ENCODE measurements around the gene EGFLAM.
A peak's percentile ranks its signal among the peaks of the same experiment; 100 is the strongest.

The EGFLAM gene

GRCh38 chr5:38423276-38424147 is 165.2 kb downstream of the EGFLAM start:
- no peak for DNase-seq

DNA sequence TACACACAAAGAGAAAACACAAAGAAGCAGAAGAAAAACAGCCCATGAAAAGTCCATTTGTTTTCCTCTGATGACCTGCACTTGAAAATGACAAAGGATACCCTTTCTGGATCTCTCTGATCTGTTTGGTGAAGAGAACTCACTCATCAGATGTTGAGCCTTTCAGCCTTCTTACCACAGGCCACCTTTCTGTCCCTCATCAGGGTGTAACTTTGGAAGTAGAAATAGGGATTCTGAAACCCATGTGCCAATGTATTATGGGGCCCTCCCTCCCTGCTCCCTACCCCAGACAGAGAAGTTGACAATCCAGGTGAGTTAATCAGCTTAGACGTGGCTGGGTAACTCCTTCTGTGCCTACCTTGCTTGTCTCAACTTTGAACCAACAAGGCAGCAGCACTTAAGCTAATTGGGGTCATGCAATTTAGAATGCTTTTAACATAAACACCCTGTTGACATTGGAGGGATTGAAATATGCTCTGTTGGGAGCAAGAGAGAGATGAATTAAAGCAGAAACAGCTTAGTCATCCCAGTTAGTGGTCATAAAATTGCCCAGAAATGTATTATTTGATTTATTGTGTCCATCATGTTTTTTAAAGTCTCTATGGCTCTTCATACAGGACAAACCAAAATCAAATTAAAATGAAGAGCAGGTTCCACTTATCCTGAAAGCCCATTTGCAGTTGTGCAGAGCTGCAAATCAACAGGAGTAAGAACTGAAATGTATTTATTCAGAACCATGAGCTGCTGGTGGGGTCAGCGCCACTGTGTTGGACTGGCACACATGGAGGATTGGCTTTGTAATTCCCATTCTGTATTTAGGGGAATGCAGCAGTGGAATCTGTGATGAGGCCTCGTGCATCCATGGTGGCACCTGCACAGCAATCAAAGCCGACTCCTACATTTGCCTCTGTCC is 166.0 kb downstream of the EGFLAM start:
- no peak for DNase-seq

DNA sequence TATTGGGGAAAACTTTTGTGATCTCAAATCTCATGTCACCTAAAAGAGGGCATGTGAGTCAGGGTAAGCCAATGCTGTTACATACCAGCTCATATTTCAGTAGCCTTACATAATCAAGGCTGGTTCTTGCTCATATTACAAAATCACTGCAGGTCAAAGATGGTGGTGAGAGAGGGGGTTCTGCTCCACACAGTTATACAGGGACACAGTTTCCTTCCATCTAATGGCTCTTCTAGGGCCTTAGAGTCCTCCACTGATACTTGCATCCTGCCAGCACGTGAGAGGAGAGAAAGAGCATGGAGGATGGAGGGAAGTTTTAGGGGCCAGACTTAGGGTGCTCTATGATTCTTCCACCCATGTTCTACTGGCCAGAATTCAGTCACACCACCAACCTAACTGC is 168.1 kb downstream of the EGFLAM start:
- DNase-seq, result no peak

DNA sequence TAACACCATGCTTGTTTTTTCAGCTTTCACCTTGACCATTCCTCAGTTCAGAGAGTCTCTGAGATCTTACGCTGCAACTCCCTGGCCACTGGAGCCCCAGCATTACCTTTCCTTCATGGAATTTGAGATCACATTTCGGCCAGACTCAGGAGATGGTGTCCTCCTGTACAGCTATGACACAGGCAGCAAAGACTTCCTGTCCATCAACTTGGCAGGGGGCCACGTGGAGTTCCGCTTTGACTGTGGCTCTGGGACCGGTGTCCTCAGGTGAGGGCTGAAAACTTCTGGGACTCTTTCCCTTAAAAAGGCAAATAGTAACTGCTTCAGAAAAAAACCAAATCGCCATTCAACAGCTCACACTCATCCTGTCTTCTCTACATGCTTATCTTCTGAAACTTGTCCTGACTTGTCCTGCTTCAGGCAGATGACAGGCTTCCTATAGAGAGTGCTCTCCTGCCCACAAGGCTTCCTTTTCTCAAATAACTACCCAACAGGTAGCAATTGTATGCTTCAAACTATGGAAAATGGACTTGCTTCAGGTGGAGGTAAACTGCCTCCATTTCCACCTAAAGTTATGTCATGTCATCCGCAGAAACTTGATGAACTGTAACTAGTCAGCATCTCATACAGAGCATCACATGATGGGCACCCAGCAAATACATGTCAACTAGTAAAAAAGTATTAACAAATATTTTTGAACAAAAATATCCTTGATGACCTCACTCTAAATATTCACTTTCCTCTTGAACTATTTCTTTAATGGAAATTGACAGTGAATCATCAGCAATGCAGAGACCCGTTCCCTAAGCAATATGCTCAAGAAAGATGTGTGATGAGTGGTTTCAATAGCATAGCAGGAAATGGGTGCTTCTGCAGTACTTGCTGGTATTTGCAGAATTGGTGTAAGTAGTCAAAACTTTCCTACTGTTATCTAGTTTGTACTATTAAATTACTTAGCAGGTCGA is 168.9 kb downstream of the EGFLAM start:
- DNase-seq, result no peak

- DNase-seq, result no peak
Observed at GRCh38 chr5:38431242-38431853, 173.0 kb downstream of the EGFLAM start.

DNA sequence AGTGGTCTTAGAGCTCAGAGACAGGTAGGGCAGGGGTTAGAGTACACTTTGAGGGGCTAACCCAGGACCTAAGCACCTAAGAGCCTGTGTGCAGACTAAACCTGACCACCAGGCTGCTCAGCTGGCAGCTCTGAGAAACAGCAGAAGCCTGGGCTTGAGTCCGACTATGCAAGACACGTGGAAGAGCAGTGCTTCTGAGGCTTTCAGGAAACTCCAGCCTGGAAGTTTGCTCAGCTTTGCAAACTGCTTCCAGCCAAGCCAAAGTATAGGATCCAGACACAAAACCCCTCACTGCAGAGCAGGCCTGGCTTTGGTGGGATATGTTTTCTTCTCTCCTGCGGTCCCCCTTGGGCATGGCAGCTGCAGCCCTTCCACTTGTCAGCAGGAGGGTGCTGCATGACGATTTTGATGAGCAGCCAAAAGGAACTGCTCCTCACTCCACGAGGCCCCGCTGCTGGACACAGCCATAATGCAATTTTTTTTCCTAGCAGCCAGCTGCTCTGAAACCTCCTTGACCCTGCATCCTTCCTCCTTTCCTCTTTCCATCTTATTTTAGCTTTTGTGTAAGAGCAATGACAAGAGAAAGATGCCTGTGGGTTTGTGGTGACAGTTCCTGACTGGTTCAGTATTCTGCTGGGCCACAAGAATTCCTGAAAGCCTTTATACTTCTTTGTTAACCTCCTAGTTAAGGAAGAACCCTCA is 175.0 kb downstream of the EGFLAM start:
- DNase-seq, result no peak

DNA sequence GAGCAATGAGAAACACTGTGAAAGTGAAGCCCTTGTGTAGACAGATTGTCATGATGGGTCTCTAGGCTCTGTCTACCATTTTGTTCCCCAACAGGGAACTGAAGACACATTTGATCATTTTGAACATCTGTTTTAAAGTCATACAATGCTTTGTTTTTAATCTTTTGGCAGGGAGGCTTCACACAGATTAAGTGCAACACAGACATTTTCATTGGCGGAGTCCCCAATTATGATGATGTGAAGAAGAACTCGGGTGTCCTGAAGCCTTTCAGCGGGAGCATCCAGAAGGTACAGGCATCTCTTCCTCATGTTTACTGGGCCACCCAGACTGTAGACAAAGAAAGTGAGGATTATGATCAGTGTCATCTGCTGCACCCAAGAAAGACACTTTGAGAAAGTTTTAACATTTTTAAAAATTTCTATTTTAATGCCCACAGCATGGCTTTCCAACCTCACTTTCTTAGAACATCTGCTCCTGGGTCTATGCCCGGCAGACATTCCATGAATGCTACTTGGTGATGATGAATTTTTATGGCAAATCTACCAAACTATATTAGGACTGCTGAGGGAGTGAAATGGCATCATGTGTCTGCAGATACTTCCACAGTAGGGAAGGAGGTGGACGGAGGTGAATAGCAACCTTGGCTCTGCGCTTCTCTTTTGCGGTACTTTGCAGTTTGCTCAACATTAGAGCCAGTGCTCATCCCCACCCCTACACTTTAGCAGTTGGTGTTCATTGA is 176.8 kb downstream of the EGFLAM start:
- no peak for DNase-seq

- no peak for DNase-seq
Observed at GRCh38 chr5:38438757-38439156, 180.4 kb downstream of the EGFLAM start.

DNA sequence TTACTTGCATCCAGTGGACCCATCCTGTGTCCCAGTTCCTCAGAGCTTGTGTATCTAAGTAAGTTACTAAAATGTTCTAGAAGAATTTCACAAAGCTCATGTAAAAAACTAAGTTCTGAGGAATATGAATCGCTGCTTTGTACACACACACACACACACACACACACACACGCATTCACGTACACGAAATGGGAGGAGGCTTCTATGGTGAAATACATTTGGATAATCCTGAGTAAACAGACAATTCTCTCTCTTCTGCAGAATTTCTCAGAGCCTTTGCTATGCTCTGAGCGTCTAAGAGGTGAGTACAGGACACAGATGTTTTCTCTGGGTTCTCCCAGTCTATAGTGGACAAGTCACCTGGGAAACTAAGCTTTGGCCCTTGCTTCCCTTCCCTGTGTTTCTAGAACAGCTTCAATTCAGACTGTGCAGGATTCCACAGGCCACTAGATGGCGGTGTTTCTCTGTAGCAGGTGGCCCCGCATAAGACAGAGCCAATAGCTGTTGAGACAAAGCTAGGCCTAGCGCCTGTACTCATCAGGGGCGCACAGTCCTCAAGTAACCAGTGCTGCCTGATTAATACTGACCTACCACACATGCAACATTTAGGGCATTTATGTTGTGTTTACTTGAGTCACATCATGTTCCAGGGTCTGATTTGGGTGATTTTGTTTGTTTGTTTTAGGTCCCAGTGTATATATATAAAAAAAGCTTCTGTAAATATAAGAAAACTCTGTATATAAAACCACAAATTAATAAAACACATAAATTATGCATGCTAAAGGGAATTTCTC is 183.3 kb downstream of the EGFLAM start:
- peak; percentile 95 to 96 for DNase-seq

GRCh38 chr5:38442247-38442573 is 183.9 kb downstream of the EGFLAM start:
- no peak for DNase-seq

- DNase-seq, result no peak
Observed at GRCh38 chr5:38443390-38443789, 185.0 kb downstream of the EGFLAM start.

GRCh38 chr5:38445374-38446028 is 187.1 kb downstream of the EGFLAM start:
- DNase-seq, result no peak

- no peak for DNase-seq
Observed at GRCh38 chr5:38446029-38446522, 187.7 kb downstream of the EGFLAM start.

- no peak for DNase-seq
Observed at GRCh38 chr5:38447056-38447455, 188.7 kb downstream of the EGFLAM start.

- no peak for DNase-seq
Observed at GRCh38 chr5:38447786-38448185, 189.4 kb downstream of the EGFLAM start.

DNA sequence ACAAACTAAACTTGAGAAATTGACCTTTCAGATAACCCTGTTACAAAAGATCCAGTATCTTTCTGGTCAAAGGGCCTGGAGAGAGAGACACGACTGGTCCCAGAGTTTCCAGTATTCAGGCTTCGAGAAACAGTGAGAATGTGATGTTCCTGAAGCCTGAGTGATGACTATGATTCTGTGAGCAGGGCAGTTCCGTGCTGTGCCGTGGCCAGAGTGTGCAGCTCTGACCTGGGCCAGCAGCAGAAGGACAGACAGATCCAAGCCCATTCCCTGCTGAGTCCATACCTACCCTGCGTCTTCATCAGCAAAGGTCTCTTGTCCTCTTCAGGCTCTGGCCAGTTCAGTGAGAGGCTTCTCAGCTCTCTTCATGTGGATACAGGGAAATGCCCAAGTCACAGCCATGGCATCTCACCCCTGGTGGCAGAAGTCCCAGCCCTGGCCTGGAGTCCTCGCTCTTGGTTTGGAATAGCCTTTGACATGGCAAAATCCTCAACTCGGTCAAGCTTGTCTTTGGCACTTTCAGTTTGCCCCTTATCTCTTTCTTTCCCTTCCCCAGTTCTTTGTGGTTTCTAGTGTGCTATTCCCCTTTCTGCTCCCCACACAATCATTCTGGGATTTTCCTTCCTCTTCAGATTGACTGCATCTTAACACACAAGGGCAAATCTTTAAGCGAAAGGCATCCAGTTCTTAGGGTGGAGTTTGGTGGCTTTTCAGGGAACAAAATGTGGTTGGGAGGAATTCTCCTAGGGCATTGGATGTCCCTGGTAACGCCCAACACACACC is 190.4 kb downstream of the EGFLAM start:
- DNase-seq, result no peak

- DNase-seq, result no peak
Observed at GRCh38 chr5:38450627-38451026, 192.3 kb downstream of the EGFLAM start.

DNA sequence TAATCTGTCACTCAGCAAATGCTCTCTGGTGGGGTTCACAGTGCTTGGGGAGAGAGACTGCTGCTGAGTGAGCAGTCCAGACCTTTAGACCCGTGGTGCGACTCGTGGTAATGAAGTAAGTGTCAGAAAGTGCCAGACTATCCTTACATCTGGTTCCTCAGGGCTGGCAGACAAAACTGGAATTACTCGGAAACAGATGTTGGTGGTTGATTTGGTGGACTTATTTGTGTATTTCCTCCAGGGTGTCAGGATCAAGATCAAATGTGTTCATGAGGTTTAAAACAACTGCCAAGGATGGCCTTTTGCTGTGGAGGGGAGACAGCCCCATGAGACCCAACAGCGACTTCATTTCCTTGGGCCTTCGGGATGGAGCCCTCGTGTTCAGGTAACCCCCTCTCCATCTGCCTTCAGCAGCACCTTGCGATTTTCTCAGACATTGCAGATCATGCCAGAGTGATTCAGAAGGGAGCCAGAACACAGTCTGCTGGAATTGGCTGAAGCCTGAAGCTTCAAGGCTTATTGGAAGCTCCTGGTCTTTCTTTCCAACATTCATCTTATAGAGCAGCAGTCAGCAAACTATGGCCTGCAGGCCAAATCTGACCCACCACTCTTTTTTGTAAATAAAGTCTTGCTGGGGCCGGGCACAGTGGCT is 192.8 kb downstream of the EGFLAM start:
- no peak for DNase-seq

Measured in NCI-H1930 (cell line).